Measurements from ENCODE around the gene DNASE1L3. TPM values are rescaled to one million over a fixed set of nuclear protein-coding genes. Genes with fewer than 3 reads are reported as not detected.
A peak's percentile ranks its signal among the peaks of the same experiment; 100 is the strongest.

DNASE1L3 gene
- total and polyA plus RNA-seq, 2 of the 13 experiments (the other 11 are each of a cell fraction or from before 2014, with no cell fraction given): 0.86 to 1.7 TPM

DNA sequence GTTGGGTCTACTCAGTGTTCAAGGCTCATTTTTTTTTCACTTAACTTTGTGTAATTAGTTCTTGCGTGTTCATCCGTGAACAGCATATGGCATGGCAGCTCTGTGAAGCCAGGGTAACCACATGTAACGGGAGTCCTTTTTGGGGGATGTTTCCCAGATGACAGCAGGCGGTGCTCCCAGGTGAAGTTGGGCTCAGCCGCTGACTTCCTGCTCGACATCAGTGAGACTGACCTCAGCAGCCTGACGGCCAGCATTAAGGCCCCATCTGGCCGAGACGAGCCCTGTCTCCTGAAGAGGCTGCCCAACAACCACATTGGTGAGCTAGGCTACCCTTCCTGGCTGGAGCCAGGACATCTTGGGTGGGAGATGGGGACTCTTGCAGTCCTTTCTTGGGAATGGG lies 62.7 kb downstream of the DNASE1L3 start:
- Histone ChIP-seq H3K27me3 (ENCODE audit: control insufficient read depth in 1 of 2, insufficient read depth in 2 of 2, low read length in 2 of 2) (no peaks in the 10 kb centered on the region), H3K4me2 (ENCODE audit: low read depth, low read length) (no peak overlapping the region), H3K9me3 (ENCODE audit: low read length) (no peaks in the 10 kb centered on the region), H3K4me1 (ENCODE audit: insufficient read depth, low read length) (peaks cover 26% of the 10 kb centered on the region), H3K79me2 (ENCODE audit: insufficient read depth, low read length) (no peaks in the 10 kb centered on the region), H2AFZ (ENCODE audit: low read length) (no peak overlapping the region), H3K9ac (ENCODE audit: insufficient read depth, low read depth, low read length) (no peak overlapping the region), H3K4me3 (replicated peaks in 1 of 3; ENCODE audit: insufficient read depth in 1 of 3, low read depth in 2 of 3, low read length in 3 of 3) (no peak overlapping the region), H3K27ac (ENCODE audit: extremely low read length, insufficient read depth, low read length) (no peak overlapping the region), H4K20me1 (ENCODE audit: insufficient read depth, low read length) (peaks cover 9% of the 10 kb centered on the region), H3K36me3 (replicated peaks in 1 of 2; ENCODE audit: control insufficient read depth in 1 of 2, insufficient read depth in 2 of 2, low read length in 2 of 2) (peaks cover 67 to 91% of the 10 kb centered on the region in 2 experiments)
- POLR2A ChIA-PET: no interaction called here
- DNase-seq (ENCODE audit: low spot score) (no peak), ATAC-seq (no peak), FAIRE-seq (no peak)
- in situ Hi-C loops (cut with HindIII; ENCODE audit: extremely low pct_ligation_motif_present, low pct_unique_long_range_greater_than_20kb) (no loop called here), intact Hi-C loops (cut with micrococcal nuclease; ENCODE audit: unreplicated experiment) (no loop called here)
- BruUV-seq (replicated peaks): no TSS peak
- TF ChIP-seq KMT2A (CRISPR knock-in tag; IDR thresholded peaks at IDR 0.05) (no peak), ZSCAN25 (CRISPR knock-in tag; IDR thresholded peaks at IDR 0.05) (no peak), SUZ12 (IDR thresholded peaks at IDR 0.05; ENCODE audit: low read depth, low read length) (no peak), TOPORS (CRISPR knock-in tag; IDR thresholded peaks at IDR 0.05) (no peak), ZNF333 (CRISPR knock-in tag; IDR thresholded peaks at IDR 0.05; ENCODE audit: borderline replicate concordance) (no peak)
- TF ChIP-seq, protein P1, sequence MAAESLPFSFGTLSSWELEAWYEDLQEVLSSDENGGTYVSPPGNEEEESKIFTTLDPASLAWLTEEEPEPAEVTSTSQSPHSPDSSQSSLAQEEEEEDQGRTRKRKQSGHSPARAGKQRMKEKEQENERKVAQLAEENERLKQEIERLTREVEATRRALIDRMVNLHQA (CRISPR knock-in tag; IDR thresholded peaks at IDR 0.05): no peak
- WGBS (ENCODE audit: low lambda C conversion rate): 94% methylated on average over 9 of the region's 9 CpGs
- CTCF ChIA-PET (ENCODE audit: low intra/inter-chr PET ratio, low total read pairs): no interaction called here

DNA sequence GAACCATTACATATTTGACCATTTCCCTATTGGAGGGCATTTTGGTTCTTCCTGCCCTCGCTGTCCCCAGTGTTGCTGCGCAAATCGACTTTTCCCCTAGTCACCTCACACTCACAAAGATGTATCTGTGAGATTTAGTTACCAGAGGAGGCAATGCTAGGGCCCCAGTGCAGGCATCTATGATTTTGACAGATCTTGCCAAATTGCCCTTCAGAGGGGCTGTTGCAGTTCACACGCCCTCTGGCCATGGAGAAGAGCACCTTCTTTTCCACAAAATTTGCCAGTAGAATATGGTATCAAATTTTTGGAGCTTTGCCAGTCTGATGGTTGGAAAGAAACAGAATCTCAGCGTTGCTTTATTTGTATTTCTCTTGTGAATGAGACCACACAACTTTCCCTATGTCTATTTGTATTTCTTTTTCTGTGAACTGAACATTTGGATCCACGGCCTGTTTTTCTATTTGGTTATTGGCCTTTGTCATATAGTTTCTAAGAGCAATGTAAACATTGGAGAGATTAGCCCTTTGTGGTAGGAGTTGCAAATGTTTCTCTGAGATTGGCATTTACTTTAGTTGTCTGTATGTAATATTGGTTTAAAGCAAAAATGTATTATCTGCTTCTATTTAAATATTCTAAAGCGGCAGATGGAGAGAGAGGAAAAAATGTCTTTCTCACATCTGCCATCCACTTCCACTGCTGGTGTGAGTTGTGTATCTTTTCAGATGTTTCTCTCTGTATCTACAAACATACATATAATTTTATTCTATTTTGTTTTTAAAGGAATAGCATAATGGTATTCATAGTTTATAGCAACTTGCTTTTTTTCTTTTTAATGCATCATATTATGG lies 66.1 kb downstream of the DNASE1L3 start:
- Histone ChIP-seq H3K4me1 (ENCODE audit: insufficient read depth, low read length) (peaks cover 39% of the 10 kb centered on the region), H3K27ac (ENCODE audit: extremely low read length, insufficient read depth, low read length) (peak overlapping the region; percentile 56), H3K79me2 (ENCODE audit: insufficient read depth, low read length) (no peaks in the 10 kb centered on the region), H3K9me3 (ENCODE audit: low read length) (no peaks in the 10 kb centered on the region), H3K9ac (ENCODE audit: insufficient read depth, low read depth, low read length) (no peak overlapping the region), H3K36me3 (replicated peaks in 1 of 2; ENCODE audit: control insufficient read depth in 1 of 2, insufficient read depth in 2 of 2, low read length in 2 of 2) (peaks cover 60 to 87% of the 10 kb centered on the region in 2 experiments), H3K27me3 (ENCODE audit: control insufficient read depth in 1 of 2, insufficient read depth in 2 of 2, low read length in 2 of 2) (no peaks in the 10 kb centered on the region), H3K4me3 (replicated peaks in 1 of 3; ENCODE audit: insufficient read depth in 1 of 3, low read depth in 2 of 3, low read length in 3 of 3) (no peak overlapping the region), H3K4me2 (ENCODE audit: low read depth, low read length) (peak overlapping the region; percentile 8; the same call in 1 of the 2 replicates), H2AFZ (ENCODE audit: low read length) (no peak overlapping the region), H4K20me1 (ENCODE audit: insufficient read depth, low read length) (peaks cover 13% of the 10 kb centered on the region)
- POLR2A ChIA-PET: interaction anchor here (1.5 kb wide), 1 partner anchor 41 kb away, joined by 3 read pairs; no protein-coding TSS in a partner anchor
- 59% methylated on average over 7 of the region's 7 CpGs for WGBS (ENCODE audit: low lambda C conversion rate)
- in situ Hi-C loops (cut with HindIII; ENCODE audit: extremely low pct_ligation_motif_present, low pct_unique_long_range_greater_than_20kb) (no loop called here), intact Hi-C loops (cut with micrococcal nuclease; ENCODE audit: unreplicated experiment) (loop anchor here (1.0 kb wide), 1 partner anchor 29 kb away; no protein-coding TSS in a partner anchor)
- peak; percentile 48 for ATAC-seq
- peak; percentile 82 for DNase-seq (ENCODE audit: low spot score)
- BruUV-seq (replicated peaks): no TSS peak
- CTCF ChIA-PET (ENCODE audit: low intra/inter-chr PET ratio, low total read pairs): no interaction called here
- FAIRE-seq: no peak
- TF ChIP-seq, protein P2, sequence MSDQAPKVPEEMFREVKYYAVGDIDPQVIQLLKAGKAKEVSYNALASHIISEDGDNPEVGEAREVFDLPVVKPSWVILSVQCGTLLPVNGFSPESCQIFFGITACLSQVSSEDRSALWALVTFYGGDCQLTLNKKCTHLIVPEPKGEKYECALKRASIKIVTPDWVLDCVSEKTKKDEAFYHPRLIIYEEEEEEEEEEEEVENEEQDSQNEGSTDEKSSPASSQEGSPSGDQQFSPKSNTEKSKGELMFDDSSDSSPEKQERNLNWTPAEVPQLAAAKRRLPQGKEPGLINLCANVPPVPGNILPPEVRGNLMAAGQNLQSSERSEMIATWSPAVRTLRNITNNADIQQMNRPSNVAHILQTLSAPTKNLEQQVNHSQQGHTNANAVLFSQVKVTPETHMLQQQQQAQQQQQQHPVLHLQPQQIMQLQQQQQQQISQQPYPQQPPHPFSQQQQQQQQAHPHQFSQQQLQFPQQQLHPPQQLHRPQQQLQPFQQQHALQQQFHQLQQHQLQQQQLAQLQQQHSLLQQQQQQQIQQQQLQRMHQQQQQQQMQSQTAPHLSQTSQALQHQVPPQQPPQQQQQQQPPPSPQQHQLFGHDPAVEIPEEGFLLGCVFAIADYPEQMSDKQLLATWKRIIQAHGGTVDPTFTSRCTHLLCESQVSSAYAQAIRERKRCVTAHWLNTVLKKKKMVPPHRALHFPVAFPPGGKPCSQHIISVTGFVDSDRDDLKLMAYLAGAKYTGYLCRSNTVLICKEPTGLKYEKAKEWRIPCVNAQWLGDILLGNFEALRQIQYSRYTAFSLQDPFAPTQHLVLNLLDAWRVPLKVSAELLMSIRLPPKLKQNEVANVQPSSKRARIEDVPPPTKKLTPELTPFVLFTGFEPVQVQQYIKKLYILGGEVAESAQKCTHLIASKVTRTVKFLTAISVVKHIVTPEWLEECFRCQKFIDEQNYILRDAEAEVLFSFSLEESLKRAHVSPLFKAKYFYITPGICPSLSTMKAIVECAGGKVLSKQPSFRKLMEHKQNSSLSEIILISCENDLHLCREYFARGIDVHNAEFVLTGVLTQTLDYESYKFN (CRISPR knock-in tag; conservative IDR thresholded peaks at IDR 0.05): peak; percentile 80
- TF ChIP-seq, protein P3, sequence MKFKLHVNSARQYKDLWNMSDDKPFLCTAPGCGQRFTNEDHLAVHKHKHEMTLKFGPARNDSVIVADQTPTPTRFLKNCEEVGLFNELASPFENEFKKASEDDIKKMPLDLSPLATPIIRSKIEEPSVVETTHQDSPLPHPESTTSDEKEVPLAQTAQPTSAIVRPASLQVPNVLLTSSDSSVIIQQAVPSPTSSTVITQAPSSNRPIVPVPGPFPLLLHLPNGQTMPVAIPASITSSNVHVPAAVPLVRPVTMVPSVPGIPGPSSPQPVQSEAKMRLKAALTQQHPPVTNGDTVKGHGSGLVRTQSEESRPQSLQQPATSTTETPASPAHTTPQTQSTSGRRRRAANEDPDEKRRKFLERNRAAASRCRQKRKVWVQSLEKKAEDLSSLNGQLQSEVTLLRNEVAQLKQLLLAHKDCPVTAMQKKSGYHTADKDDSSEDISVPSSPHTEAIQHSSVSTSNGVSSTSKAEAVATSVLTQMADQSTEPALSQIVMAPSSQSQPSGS (CRISPR knock-in tag; IDR thresholded peaks at IDR 0.05): no peak
- no peak for TF ChIP-seq EEA1 (CRISPR knock-in tag; IDR thresholded peaks at IDR 0.05; ENCODE audit: borderline replicate concordance)
